Upper lobe of left lung (tissue), 4 donors: Measurements from ENCODE around the gene TMEM127.

ENCODE experiments used
- EP300 ChIP-seq, 4 donors: sonication (generic); formaldehyde crosslinking; IDR thresholded peaks; one replicate each; pipeline ENCODE4 v1.5.1; 2017; ENCODE audit warnings: antibody characterized with exemption in 4 of 4, control low read depth in 2 of 4
- POLR2A ChIP-seq, 4 donors: fragments of 450-650 bp; IDR thresholded peaks; one replicate each; pipeline ENCODE4 v1.5.1; 2016 to 2017; ENCODE audit warnings: antibody characterized with exemption in 4 of 4, mild to moderate bottlenecking in 2 of 4
- TF ChIP-seq, protein P1 (sequence below), 6 experiments: fragments of 450-650 bp in 4 of 6; fragments of 200-600 bp in 2 of 6; sonication (generic) in 2 of 6; IDR thresholded peaks; one replicate each; pipeline ENCODE4 v1.5.1; 2016 to 2019; ENCODE audit warnings: antibody characterized with exemption in 6 of 6

DNA sequence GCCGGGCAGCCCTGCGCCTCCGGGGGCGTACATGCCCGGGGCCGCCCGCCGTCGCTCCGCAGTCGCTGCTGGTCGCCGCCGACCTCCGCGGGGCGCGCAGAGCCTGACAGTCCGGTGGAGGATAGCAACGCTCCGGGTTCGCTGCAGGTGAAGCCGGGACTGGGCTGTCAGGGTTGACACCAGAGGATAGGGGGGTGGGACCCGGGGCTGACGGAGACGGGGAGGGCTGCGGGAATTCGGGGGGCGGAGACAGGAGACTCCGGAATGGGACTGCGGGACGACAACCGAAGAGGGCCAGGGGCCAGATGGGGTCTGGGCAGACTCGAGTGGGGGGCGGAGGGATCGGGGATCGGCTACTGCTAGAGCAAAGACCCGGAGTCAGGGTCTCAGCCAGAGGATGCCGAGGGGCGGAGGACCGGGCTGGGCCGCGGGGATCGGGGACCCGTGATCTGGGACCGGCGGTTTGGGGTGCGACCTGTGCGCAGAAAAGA, 403 bp downstream of the TMEM127 start:
- TF ChIP-seq, protein P1, sequence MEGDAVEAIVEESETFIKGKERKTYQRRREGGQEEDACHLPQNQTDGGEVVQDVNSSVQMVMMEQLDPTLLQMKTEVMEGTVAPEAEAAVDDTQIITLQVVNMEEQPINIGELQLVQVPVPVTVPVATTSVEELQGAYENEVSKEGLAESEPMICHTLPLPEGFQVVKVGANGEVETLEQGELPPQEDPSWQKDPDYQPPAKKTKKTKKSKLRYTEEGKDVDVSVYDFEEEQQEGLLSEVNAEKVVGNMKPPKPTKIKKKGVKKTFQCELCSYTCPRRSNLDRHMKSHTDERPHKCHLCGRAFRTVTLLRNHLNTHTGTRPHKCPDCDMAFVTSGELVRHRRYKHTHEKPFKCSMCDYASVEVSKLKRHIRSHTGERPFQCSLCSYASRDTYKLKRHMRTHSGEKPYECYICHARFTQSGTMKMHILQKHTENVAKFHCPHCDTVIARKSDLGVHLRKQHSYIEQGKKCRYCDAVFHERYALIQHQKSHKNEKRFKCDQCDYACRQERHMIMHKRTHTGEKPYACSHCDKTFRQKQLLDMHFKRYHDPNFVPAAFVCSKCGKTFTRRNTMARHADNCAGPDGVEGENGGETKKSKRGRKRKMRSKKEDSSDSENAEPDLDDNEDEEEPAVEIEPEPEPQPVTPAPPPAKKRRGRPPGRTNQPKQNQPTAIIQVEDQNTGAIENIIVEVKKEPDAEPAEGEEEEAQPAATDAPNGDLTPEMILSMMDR (IDR thresholded peaks at IDR 0.05), result no peak
- no peak for TF ChIP-seq POLR2A (IDR thresholded peaks at IDR 0.05)
- no peak for TF ChIP-seq EP300 (IDR thresholded peaks at IDR 0.05)
